Mucosa of stomach (tissue), 1 donor: Measurements from ENCODE around the gene TMEM51.

Experiments
- H3K27me3 ChIP-seq: one replicate; pipeline ENCODE4 v1.7.0; 2013; ENCODE audit warnings: mild to moderate bottlenecking, low read length; ENCODE audit not compliant: control insufficient read depth, insufficient read depth
- H3K36me3 ChIP-seq: one replicate; pipeline ENCODE4 v1.7.0; 2013; ENCODE audit warnings: low read length; ENCODE audit not compliant: control insufficient read depth, insufficient read depth
- H3K4me1 ChIP-seq: one replicate; pipeline ENCODE4 v1.7.0; 2013; ENCODE audit warnings: mild to moderate bottlenecking, low read length; ENCODE audit not compliant: control insufficient read depth, insufficient read depth
- H3K4me3 ChIP-seq: one replicate; pipeline ENCODE4 v1.7.0; 2013; ENCODE audit warnings: low read length
- H3K9ac ChIP-seq: one replicate; pipeline ENCODE4 v1.7.0; 2013; ENCODE audit warnings: mild to moderate bottlenecking, low read length, moderate library complexity
- H3K9me3 ChIP-seq: one replicate; pipeline ENCODE4 v1.7.0; 2013; ENCODE audit warnings: mild to moderate bottlenecking, low read length, moderate library complexity; ENCODE audit not compliant: control insufficient read depth
- donor health status: Pancreatic carcinoma.

Gene TMEM51

GRCh38 chr1:15238789-15239188 is 85.2 kb downstream of the TMEM51 start:
- no peaks in the 10 kb centered on the region for H3K9me3 ChIP-seq
- peaks cover 6% of the 10 kb centered on the region for H3K4me1 ChIP-seq
- H3K36me3 ChIP-seq: no peaks in the 10 kb centered on the region
- H3K9ac ChIP-seq: no peak overlapping the region
- H3K4me3 ChIP-seq: no peak overlapping the region
- no peaks in the 10 kb centered on the region for H3K27me3 ChIP-seq

- no peak overlapping the region for H3K4me3 ChIP-seq
- H3K4me1 ChIP-seq: peaks cover 10% of the 10 kb centered on the region
- no peaks in the 10 kb centered on the region for H3K27me3 ChIP-seq
- no peaks in the 10 kb centered on the region for H3K9me3 ChIP-seq
- no peaks in the 10 kb centered on the region for H3K36me3 ChIP-seq
- no peak overlapping the region for H3K9ac ChIP-seq
Measured at GRCh38 chr1:15242766-15243165, 89.2 kb downstream of the TMEM51 start.

GRCh38 chr1:15243275-15244043 is 89.9 kb downstream of the TMEM51 start:
- Histone ChIP-seq H3K4me1 (peaks cover 12% of the 10 kb centered on the region), H3K4me3 (no peak overlapping the region), H3K9me3 (no peaks in the 10 kb centered on the region), H3K27me3 (no peaks in the 10 kb centered on the region), H3K9ac (no peak overlapping the region), H3K36me3 (no peaks in the 10 kb centered on the region)

GRCh38 chr1:15244813-15245212 is 91.3 kb downstream of the TMEM51 start:
- Histone ChIP-seq H3K9me3 (no peaks in the 10 kb centered on the region), H3K4me3 (no peak overlapping the region), H3K27me3 (no peaks in the 10 kb centered on the region), H3K36me3 (no peaks in the 10 kb centered on the region), H3K9ac (no peak overlapping the region), H3K4me1 (peaks cover 20% of the 10 kb centered on the region)

GRCh38 chr1:15245593-15246360 is 92.2 kb downstream of the TMEM51 start:
- H3K27me3 ChIP-seq: no peaks in the 10 kb centered on the region
- peaks cover 20% of the 10 kb centered on the region for H3K4me1 ChIP-seq
- H3K4me3 ChIP-seq: no peak overlapping the region
- no peaks in the 10 kb centered on the region for H3K36me3 ChIP-seq
- H3K9me3 ChIP-seq: no peaks in the 10 kb centered on the region
- no peak overlapping the region for H3K9ac ChIP-seq

GRCh38 chr1:15246960-15247614 is 93.5 kb downstream of the TMEM51 start, which contains the start of gene FHAD1:
FHAD1 (plus strand) TSS chr1:15247223; CDS start chr1:15251785, 4,562 bp downstream.
- Histone ChIP-seq H3K27me3 (no peaks in the 10 kb centered on the region), H3K4me1 (peaks cover 17% of the 10 kb centered on the region), H3K36me3 (no peaks in the 10 kb centered on the region), H3K9me3 (no peaks in the 10 kb centered on the region), H3K4me3 (peak within 1 kb of the TSS; percentile 53), H3K9ac (peak within 1 kb of the TSS; percentile 69)

GRCh38 chr1:15248216-15248615 is 94.7 kb downstream of the TMEM51 start:
- Histone ChIP-seq H3K9me3 (no peaks in the 10 kb centered on the region), H3K4me3 (no peak overlapping the region), H3K4me1 (peaks cover 27% of the 10 kb centered on the region), H3K27me3 (no peaks in the 10 kb centered on the region), H3K9ac (no peak overlapping the region), H3K36me3 (no peaks in the 10 kb centered on the region)

- Histone ChIP-seq H3K9ac (no peak overlapping the region), H3K27me3 (no peaks in the 10 kb centered on the region), H3K4me3 (no peak overlapping the region), H3K4me1 (peaks cover 27% of the 10 kb centered on the region), H3K36me3 (no peaks in the 10 kb centered on the region), H3K9me3 (no peaks in the 10 kb centered on the region)
Measured at GRCh38 chr1:15249081-15249480, 95.5 kb downstream of the TMEM51 start.

- H3K4me1 ChIP-seq: peaks cover 27% of the 10 kb centered on the region
- H3K9ac ChIP-seq: no peak overlapping the region
- H3K27me3 ChIP-seq: no peaks in the 10 kb centered on the region
- no peak overlapping the region for H3K4me3 ChIP-seq
- no peaks in the 10 kb centered on the region for H3K9me3 ChIP-seq
- no peaks in the 10 kb centered on the region for H3K36me3 ChIP-seq
Measured at GRCh38 chr1:15251857-15252835, 98.6 kb downstream of the TMEM51 start.

- Histone ChIP-seq H3K27me3 (no peaks in the 10 kb centered on the region), H3K9me3 (no peaks in the 10 kb centered on the region), H3K4me1 (peaks cover 13% of the 10 kb centered on the region), H3K4me3 (no peak overlapping the region), H3K36me3 (no peaks in the 10 kb centered on the region), H3K9ac (no peak overlapping the region)
Measured at GRCh38 chr1:15254559-15254958, 101.0 kb downstream of the TMEM51 start.

- Histone ChIP-seq H3K36me3 (no peaks in the 10 kb centered on the region), H3K9ac (no peak overlapping the region), H3K9me3 (no peaks in the 10 kb centered on the region), H3K4me1 (peaks cover 13% of the 10 kb centered on the region), H3K27me3 (no peaks in the 10 kb centered on the region), H3K4me3 (no peak overlapping the region)
Measured at GRCh38 chr1:15255582-15256149, 102.1 kb downstream of the TMEM51 start.
